Measurements from ENCODE around the gene PDE9A.

- TF ChIP-seq CTCF (IDR thresholded peaks at IDR 0.05; ENCODE audit: extremely low read depth in 1 of 2, insufficient read depth in 1 of 2, low read depth in 1 of 2, low read length in 2 of 2) (no peak), POLR2A (IDR thresholded peaks at IDR 0.05; ENCODE audit: low read depth, low read length) (no peak)
These were observed 6.1 kb downstream of the PDE9A start for GRCh38 chr21:42659416-42660117.
